ENCODE data around the gene NKX6-1.

NKX6-1 gene

GRCh38 chr4:84470204-84470785, 28.8 kb downstream of the NKX6-1 start:
- Histone ChIP-seq H3K4me3 (ENCODE audit: low read length) (no peak overlapping the region), H3K23ac (ENCODE audit: low read length) (no peak overlapping the region), H3K27ac (ENCODE audit: low read depth, low read length) (no peak overlapping the region), H4K8ac (ENCODE audit: low read depth, low read length) (no peak overlapping the region), H3K27me3 (ENCODE audit: insufficient read depth, low read length, poor library complexity) (no peaks in the 10 kb centered on the region), H3K9ac (ENCODE audit: low read length) (no peak overlapping the region), H3K4me2 (ENCODE audit: low read length) (no peak overlapping the region), H2BK120ac (ENCODE audit: low read depth, low read length) (no peak overlapping the region), H3K56ac (ENCODE audit: low read length) (no peak overlapping the region), H2BK15ac (replicated peaks; ENCODE audit: low read depth) (no peak overlapping the region), H2AK5ac (ENCODE audit: low read length) (no peak overlapping the region), H3K36me3 (ENCODE audit: control insufficient read depth, insufficient read depth, low read length) (no peaks in the 10 kb centered on the region), H3K18ac (ENCODE audit: low read length) (no peak overlapping the region), H2BK5ac (ENCODE audit: low read length) (no peak overlapping the region), H3K79me1 (ENCODE audit: low read length) (no peaks in the 10 kb centered on the region), H3K79me2 (ENCODE audit: control insufficient read depth, insufficient read depth, low read length) (no peaks in the 10 kb centered on the region), H4K5ac (ENCODE audit: low read length) (no peak overlapping the region), H3K4me1 (ENCODE audit: control insufficient read depth, low read depth, low read length) (peaks cover 3% of the 10 kb centered on the region), H3K4ac (ENCODE audit: low read depth, low read length) (no peak overlapping the region)
- peak; percentile 67 for DNase-seq
- no CpG with 5 or more reads among the region's 4 CpGs for WGBS (ENCODE audit: extremely low coverage, insufficient coverage, low lambda C conversion rate)

DNA sequence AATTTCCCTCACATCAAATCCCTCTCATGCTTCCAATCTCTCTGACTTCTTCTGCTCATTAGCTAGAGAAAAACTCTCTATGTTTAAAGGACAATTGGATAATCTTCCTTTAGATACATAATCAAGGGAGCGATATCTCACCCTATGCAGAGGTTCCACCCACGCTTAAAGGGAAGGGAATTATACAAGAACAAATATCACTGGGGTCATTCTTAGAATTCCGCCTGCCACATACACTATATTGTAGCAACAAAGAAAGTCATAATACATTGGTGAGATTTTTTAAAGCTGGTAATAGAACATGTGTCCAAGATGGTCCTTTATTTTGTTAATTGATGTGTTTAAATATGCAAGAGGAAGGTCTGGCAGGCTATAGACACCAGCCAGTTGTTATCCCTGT, 31.5 kb downstream of the NKX6-1 start:
- no peak for DNase-seq
- H3K79me2 ChIP-seq (ENCODE audit: control insufficient read depth, insufficient read depth, low read length): no peaks in the 10 kb centered on the region

DNA sequence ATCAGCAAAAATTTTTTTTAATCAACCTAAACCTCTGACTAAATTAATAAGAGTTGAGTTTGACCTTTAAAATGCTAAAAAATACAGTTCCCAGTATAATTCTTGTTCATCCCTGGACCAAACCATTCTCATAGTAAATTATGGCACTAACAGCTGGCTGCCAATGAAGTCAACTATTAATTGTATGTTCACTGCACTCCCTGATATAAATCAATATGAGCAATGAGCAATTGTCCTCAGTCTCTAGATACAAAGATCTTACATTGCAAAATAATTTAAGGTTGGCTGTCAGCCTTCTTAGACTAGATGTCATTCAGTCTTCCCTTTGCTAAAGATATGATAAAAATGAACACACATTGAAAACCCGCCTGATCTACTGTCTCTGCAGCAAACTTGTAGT, 39.3 kb downstream of the NKX6-1 start:
- H2AK5ac ChIP-seq (ENCODE audit: low read length): no peak overlapping the region
- H3K4me2 ChIP-seq (ENCODE audit: low read length): no peak overlapping the region
- H3K36me3 ChIP-seq (ENCODE audit: control insufficient read depth, insufficient read depth, low read length): no peaks in the 10 kb centered on the region
- H2BK15ac ChIP-seq (replicated peaks; ENCODE audit: low read depth): no peak overlapping the region
- H4K5ac ChIP-seq (ENCODE audit: low read length): no peak overlapping the region
- H4K8ac ChIP-seq (ENCODE audit: low read depth, low read length): no peak overlapping the region
- no peaks in the 10 kb centered on the region for H3K79me2 ChIP-seq (ENCODE audit: control insufficient read depth, insufficient read depth, low read length)
- H3K4ac ChIP-seq (ENCODE audit: low read depth, low read length): no peak overlapping the region
- no peak overlapping the region for H3K56ac ChIP-seq (ENCODE audit: low read length)
- no peak overlapping the region for H2BK120ac ChIP-seq (ENCODE audit: low read depth, low read length)
- H3K27ac ChIP-seq (ENCODE audit: low read depth, low read length): no peak overlapping the region
- H3K79me1 ChIP-seq (ENCODE audit: low read length): no peaks in the 10 kb centered on the region
- H3K4me1 ChIP-seq (ENCODE audit: control insufficient read depth, low read depth, low read length): no peaks in the 10 kb centered on the region
- WGBS (ENCODE audit: extremely low coverage, insufficient coverage, low lambda C conversion rate): no CpG with 5 or more reads among the region's 1 CpG
- H3K23ac ChIP-seq (ENCODE audit: low read length): no peak overlapping the region
- no peak overlapping the region for H3K18ac ChIP-seq (ENCODE audit: low read length)
- no peak overlapping the region for H3K4me3 ChIP-seq (ENCODE audit: low read length)
- H3K9ac ChIP-seq (ENCODE audit: low read length): no peak overlapping the region
- no peaks in the 10 kb centered on the region for H3K27me3 ChIP-seq (ENCODE audit: insufficient read depth, low read length, poor library complexity)
- H2BK5ac ChIP-seq (ENCODE audit: low read length): no peak overlapping the region
- DNase-seq: no peak

More for the DNA sequence above, 31.5 kb downstream of the NKX6-1 start:
- no peak overlapping the region for H3K9ac ChIP-seq (ENCODE audit: low read length)
- no peak overlapping the region for H3K4me3 ChIP-seq (ENCODE audit: low read length)
- no peak overlapping the region for H3K4me2 ChIP-seq (ENCODE audit: low read length)
- H3K23ac ChIP-seq (ENCODE audit: low read length): no peak overlapping the region
- no peak overlapping the region for H2BK5ac ChIP-seq (ENCODE audit: low read length)
- H2BK15ac ChIP-seq (replicated peaks; ENCODE audit: low read depth): no peak overlapping the region
- no CpG with 5 or more reads among the region's 3 CpGs for WGBS (ENCODE audit: extremely low coverage, insufficient coverage, low lambda C conversion rate)
- H3K56ac ChIP-seq (ENCODE audit: low read length): no peak overlapping the region
- H3K4ac ChIP-seq (ENCODE audit: low read depth, low read length): no peak overlapping the region
- H2AK5ac ChIP-seq (ENCODE audit: low read length): no peak overlapping the region
- H2BK120ac ChIP-seq (ENCODE audit: low read depth, low read length): no peak overlapping the region
- no peak overlapping the region for H4K5ac ChIP-seq (ENCODE audit: low read length)
- no peaks in the 10 kb centered on the region for H3K36me3 ChIP-seq (ENCODE audit: control insufficient read depth, insufficient read depth, low read length)
- no peak overlapping the region for H3K18ac ChIP-seq (ENCODE audit: low read length)
- H3K79me1 ChIP-seq (ENCODE audit: low read length): no peaks in the 10 kb centered on the region
- no peak overlapping the region for H4K8ac ChIP-seq (ENCODE audit: low read depth, low read length)
- H3K27me3 ChIP-seq (ENCODE audit: insufficient read depth, low read length, poor library complexity): no peaks in the 10 kb centered on the region
- H3K27ac ChIP-seq (ENCODE audit: low read depth, low read length): no peak overlapping the region
- peaks cover 3% of the 10 kb centered on the region for H3K4me1 ChIP-seq (ENCODE audit: control insufficient read depth, low read depth, low read length)

GRCh38 chr4:84456157-84456556, 42.9 kb downstream of the NKX6-1 start:
- Histone ChIP-seq H3K4me1 (ENCODE audit: control insufficient read depth, low read depth, low read length) (no peaks in the 10 kb centered on the region), H2BK15ac (replicated peaks; ENCODE audit: low read depth) (no peak overlapping the region), H3K9ac (ENCODE audit: low read length) (no peak overlapping the region), H4K8ac (ENCODE audit: low read depth, low read length) (no peak overlapping the region), H3K4me2 (ENCODE audit: low read length) (no peak overlapping the region), H2AK5ac (ENCODE audit: low read length) (no peak overlapping the region), H2BK120ac (ENCODE audit: low read depth, low read length) (no peak overlapping the region), H3K79me1 (ENCODE audit: low read length) (no peaks in the 10 kb centered on the region), H3K27me3 (ENCODE audit: insufficient read depth, low read length, poor library complexity) (no peaks in the 10 kb centered on the region), H2BK5ac (ENCODE audit: low read length) (no peak overlapping the region), H3K23ac (ENCODE audit: low read length) (no peak overlapping the region), H4K5ac (ENCODE audit: low read length) (no peak overlapping the region), H3K56ac (ENCODE audit: low read length) (no peak overlapping the region), H3K18ac (ENCODE audit: low read length) (no peak overlapping the region), H3K27ac (ENCODE audit: low read depth, low read length) (no peak overlapping the region), H3K79me2 (ENCODE audit: control insufficient read depth, insufficient read depth, low read length) (no peaks in the 10 kb centered on the region), H3K4me3 (ENCODE audit: low read length) (no peak overlapping the region), H3K4ac (ENCODE audit: low read depth, low read length) (no peak overlapping the region), H3K36me3 (ENCODE audit: control insufficient read depth, insufficient read depth, low read length) (no peaks in the 10 kb centered on the region)
- WGBS (ENCODE audit: extremely low coverage, insufficient coverage, low lambda C conversion rate): no CpG with 5 or more reads among the region's 4 CpGs
- no peak for DNase-seq

DNA sequence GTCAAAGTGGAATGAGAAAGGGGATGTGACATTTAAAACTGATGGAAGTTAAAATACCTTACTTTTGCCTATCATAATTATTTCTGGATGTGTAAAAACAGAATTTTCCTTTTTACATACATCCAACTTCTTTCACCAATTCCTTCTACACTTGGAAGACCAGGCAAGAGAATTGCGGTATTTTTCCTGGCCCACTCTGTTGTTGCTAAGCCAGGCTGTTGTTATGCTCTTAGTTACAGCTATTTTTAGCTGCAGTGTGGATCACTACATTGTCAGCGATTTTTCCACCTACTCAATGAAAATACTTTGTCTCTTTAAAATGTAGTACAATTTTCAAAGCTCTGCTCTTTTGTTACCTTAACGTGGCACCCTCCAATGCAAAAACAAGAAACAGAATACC, 43.4 kb downstream of the NKX6-1 start:
- no peak overlapping the region for H3K4me3 ChIP-seq (ENCODE audit: low read length)
- no peak overlapping the region for H3K9ac ChIP-seq (ENCODE audit: low read length)
- H3K79me1 ChIP-seq (ENCODE audit: low read length): no peaks in the 10 kb centered on the region
- H2BK5ac ChIP-seq (ENCODE audit: low read length): no peak overlapping the region
- H2BK15ac ChIP-seq (replicated peaks; ENCODE audit: low read depth): no peak overlapping the region
- H3K79me2 ChIP-seq (ENCODE audit: control insufficient read depth, insufficient read depth, low read length): no peaks in the 10 kb centered on the region
- no peak overlapping the region for H4K8ac ChIP-seq (ENCODE audit: low read depth, low read length)
- H4K5ac ChIP-seq (ENCODE audit: low read length): no peak overlapping the region
- no peak overlapping the region for H2AK5ac ChIP-seq (ENCODE audit: low read length)
- no peak overlapping the region for H3K56ac ChIP-seq (ENCODE audit: low read length)
- H3K27me3 ChIP-seq (ENCODE audit: insufficient read depth, low read length, poor library complexity): no peaks in the 10 kb centered on the region
- H3K4me1 ChIP-seq (ENCODE audit: control insufficient read depth, low read depth, low read length): no peaks in the 10 kb centered on the region
- no peak overlapping the region for H3K27ac ChIP-seq (ENCODE audit: low read depth, low read length)
- no peak overlapping the region for H2BK120ac ChIP-seq (ENCODE audit: low read depth, low read length)
- no peak overlapping the region for H3K23ac ChIP-seq (ENCODE audit: low read length)
- H3K36me3 ChIP-seq (ENCODE audit: control insufficient read depth, insufficient read depth, low read length): no peaks in the 10 kb centered on the region
- no peak overlapping the region for H3K18ac ChIP-seq (ENCODE audit: low read length)
- no peak overlapping the region for H3K4ac ChIP-seq (ENCODE audit: low read depth, low read length)
- DNase-seq: peak; percentile 4
- H3K4me2 ChIP-seq (ENCODE audit: low read length): no peak overlapping the region
- WGBS (ENCODE audit: extremely low coverage, insufficient coverage, low lambda C conversion rate): no CpG with 5 or more reads among the region's 3 CpGs

DNA sequence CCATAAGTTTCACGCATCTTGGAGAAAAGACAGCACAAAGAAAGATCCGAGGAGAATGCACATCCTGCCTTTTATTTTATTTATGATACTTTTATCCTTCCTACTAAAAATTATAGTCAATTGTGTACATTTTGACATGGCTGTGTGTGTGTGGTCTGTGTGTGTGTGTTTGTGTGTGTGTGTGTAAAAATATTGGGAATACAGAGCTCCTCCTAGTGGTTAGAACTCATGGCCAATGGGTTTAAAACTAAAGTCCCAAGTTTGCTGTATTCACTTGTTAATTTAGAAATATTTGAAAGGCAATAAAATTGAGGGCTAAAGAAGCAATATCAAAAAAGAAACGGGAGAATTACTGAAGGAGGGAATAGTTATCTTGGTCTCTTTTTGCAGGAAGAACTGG, 47.5 kb downstream of the NKX6-1 start:
- DNase-seq: peak; percentile 18

More for the DNA sequence above, 47.5 kb downstream of the NKX6-1 start:
- Histone ChIP-seq H4K5ac (ENCODE audit: low read length) (no peak overlapping the region), H3K9ac (ENCODE audit: low read length) (no peak overlapping the region), H3K79me2 (ENCODE audit: control insufficient read depth, insufficient read depth, low read length) (no peaks in the 10 kb centered on the region), H3K4me1 (ENCODE audit: control insufficient read depth, low read depth, low read length) (no peaks in the 10 kb centered on the region), H3K56ac (ENCODE audit: low read length) (no peak overlapping the region), H2AK5ac (ENCODE audit: low read length) (no peak overlapping the region), H3K27me3 (ENCODE audit: insufficient read depth, low read length, poor library complexity) (no peaks in the 10 kb centered on the region), H3K4me2 (ENCODE audit: low read length) (no peak overlapping the region), H3K18ac (ENCODE audit: low read length) (no peak overlapping the region), H3K36me3 (ENCODE audit: control insufficient read depth, insufficient read depth, low read length) (no peaks in the 10 kb centered on the region), H3K4ac (ENCODE audit: low read depth, low read length) (no peak overlapping the region), H2BK5ac (ENCODE audit: low read length) (no peak overlapping the region), H3K79me1 (ENCODE audit: low read length) (no peaks in the 10 kb centered on the region), H4K8ac (ENCODE audit: low read depth, low read length) (no peak overlapping the region), H2BK120ac (ENCODE audit: low read depth, low read length) (no peak overlapping the region), H3K23ac (ENCODE audit: low read length) (no peak overlapping the region), H3K4me3 (ENCODE audit: low read length) (no peak overlapping the region), H2BK15ac (replicated peaks; ENCODE audit: low read depth) (no peak overlapping the region), H3K27ac (ENCODE audit: low read depth, low read length) (no peak overlapping the region)
- no CpG with 5 or more reads among the region's 3 CpGs for WGBS (ENCODE audit: extremely low coverage, insufficient coverage, low lambda C conversion rate)

Data from mesendoderm (in vitro differentiated cells).